ENCODE data around the gene NIP7.

The NIP7 gene

GRCh38 chr16:69373019-69373418, 33.4 kb downstream of the NIP7 start:
- no peak overlapping the region for H3K4me3 ChIP-seq (ENCODE audit: low read depth, low read length)
- no peak for TF ChIP-seq CTCF (conservative IDR thresholded peaks at IDR 0.05; ENCODE audit: low read depth, low read length)
- no peak for DNase-seq (ENCODE audit: low read depth)

GRCh38 chr16:69376393-69377059, 37.0 kb downstream of the NIP7 start:
- DNase-seq (ENCODE audit: low read depth): no peak
- no peak for TF ChIP-seq CTCF (conservative IDR thresholded peaks at IDR 0.05; ENCODE audit: low read depth, low read length)
- H3K4me3 ChIP-seq (ENCODE audit: low read depth, low read length): no peak overlapping the region

GRCh38 chr16:69378036-69378435, 38.5 kb downstream of the NIP7 start:
- no peak overlapping the region for H3K4me3 ChIP-seq (ENCODE audit: low read depth, low read length)
- no peak for TF ChIP-seq CTCF (conservative IDR thresholded peaks at IDR 0.05; ENCODE audit: low read depth, low read length)
- no peak for DNase-seq (ENCODE audit: low read depth)

GRCh38 chr16:69378760-69379159, 39.2 kb downstream of the NIP7 start:
- no peak for TF ChIP-seq CTCF (conservative IDR thresholded peaks at IDR 0.05; ENCODE audit: low read depth, low read length)
- DNase-seq (ENCODE audit: low read depth): peak; percentile 37
- H3K4me3 ChIP-seq (ENCODE audit: low read depth, low read length): no peak overlapping the region

DNA sequence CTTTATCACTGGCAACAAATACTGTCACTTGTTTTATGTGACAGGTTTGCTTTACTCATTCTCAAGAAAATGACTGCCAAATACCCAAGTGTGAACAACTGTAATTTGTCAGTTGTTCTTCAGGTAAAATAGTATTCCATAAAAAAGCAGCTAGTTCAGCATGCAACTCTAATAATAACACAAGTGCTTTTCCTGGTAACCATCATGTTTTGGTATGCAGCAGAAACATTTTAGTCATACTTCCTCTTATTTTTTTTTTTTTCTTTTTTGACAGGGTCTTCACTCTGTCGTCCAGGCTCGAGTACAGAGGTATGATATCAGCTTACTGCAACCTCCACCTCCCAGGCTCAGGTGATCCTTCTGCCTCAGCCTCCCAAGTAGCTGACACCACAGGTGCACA, 41.7 kb downstream of the NIP7 start:
- DNase-seq (ENCODE audit: low read depth): no peak
- TF ChIP-seq CTCF (conservative IDR thresholded peaks at IDR 0.05; ENCODE audit: low read depth, low read length): no peak
- H3K4me3 ChIP-seq (ENCODE audit: low read depth, low read length): no peak overlapping the region

- no peak for TF ChIP-seq CTCF (conservative IDR thresholded peaks at IDR 0.05; ENCODE audit: low read depth, low read length)
- H3K4me3 ChIP-seq (ENCODE audit: low read depth, low read length): no peak overlapping the region
- no peak for DNase-seq (ENCODE audit: low read depth)
Observed at GRCh38 chr16:69382421-69382820, 42.8 kb downstream of the NIP7 start.

DNA sequence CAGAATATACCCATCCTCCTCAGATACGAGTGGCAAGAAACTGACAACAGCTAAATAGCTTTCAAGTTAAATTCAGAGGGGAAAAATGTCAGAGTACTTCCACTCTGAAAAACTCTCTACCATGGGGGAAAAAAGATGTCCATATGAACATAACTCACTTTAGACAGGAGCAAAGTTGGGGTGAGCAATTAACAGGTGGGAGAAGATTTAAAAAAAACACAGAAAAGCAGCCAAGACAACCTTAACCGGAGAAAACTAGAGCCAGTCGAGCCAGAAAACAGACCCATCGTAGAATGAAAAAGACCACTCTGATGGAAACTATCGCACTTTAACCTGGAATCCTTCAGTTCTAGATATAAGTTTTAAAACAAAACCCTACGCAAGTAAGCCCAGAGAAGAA, 45.4 kb downstream of the NIP7 start:
- no peak for DNase-seq (ENCODE audit: low read depth)
- peak overlapping the region; percentile 74 for H3K4me3 ChIP-seq (ENCODE audit: low read depth, low read length)
- no peak for TF ChIP-seq CTCF (conservative IDR thresholded peaks at IDR 0.05; ENCODE audit: low read depth, low read length)

All from choroid plexus epithelial cell (primary cell).